ENCODE measurements around the gene RPS19BP1. TPM values are rescaled to one million over a fixed set of nuclear protein-coding genes. Genes with fewer than 3 reads are reported as not detected.

RPS19BP1 gene
- total RNA-seq, 2 experiments from 2014 or later, result 42.8 to 68.8 TPM

Other genes starting within 250 kb of the RPS19BP1 start
- gene RPL3, start 213.1 kb downstream of the RPS19BP1 start, total RNA-seq, result 1,000 to 10,000 TPM; 2,519 to 3,155 TPM
- under 1 TPM; 0.58 to 0.89 TPM for gene SYNGR1, start 182.8 kb downstream of the RPS19BP1 start, total RNA-seq
- gene TAB1, start 133.0 kb downstream of the RPS19BP1 start, total RNA-seq, result 10 to 100 TPM; 15.0 to 17.1 TPM
- gene MGAT3, start 75.7 kb downstream of the RPS19BP1 start, total RNA-seq, result under 1 TPM; 0.18 to 0.23 TPM
- 10 to 100 TPM; 43.2 to 44.9 TPM for gene MIEF1, start 30.5 kb downstream of the RPS19BP1 start, total RNA-seq
- 100 to 1,000 TPM; 580 to 680 TPM for gene ATF4, start 12.2 kb downstream of the RPS19BP1 start, total RNA-seq
- under 1 TPM; 0.37 to 0.39 TPM for gene CACNA1I, start 38.0 kb upstream of the RPS19BP1 start, total RNA-seq